Body of pancreas (tissue), 4 donors: ENCODE data around the gene PDE1A. TPM values are rescaled to one million over a fixed set of nuclear protein-coding genes. Genes with fewer than 3 reads are reported as not detected.

Experiments
- ATAC-seq: fragments of 150-250 bp; one replicate; pipeline ENCODE4 v1.9.1; 2016
- DNase-seq, 4 donors: peaks; one replicate each; pipeline ENCODE4 v3.0.0-alpha.2; 2019
- H3K27ac ChIP-seq, 4 donors: fragments of 200-600 bp; sonication (generic); 1 replicate in 3 of 4; 2 replicates in 1 of 4; pipeline versions ENCODE4 v1.5.1 to v1.6.1; 2016 to 2019; ENCODE audit warnings: mild to moderate bottlenecking in 1 of 4, mixed read lengths in 1 of 4, moderate library complexity in 1 of 4
- H3K27me3 ChIP-seq, 2 donors: fragments of 200-600 bp; sonication (generic); one replicate each; pipeline ENCODE4 v1.6.0; 2016; ENCODE audit warnings: mild to moderate bottlenecking in 1 of 2
- H3K36me3 ChIP-seq, 2 donors: fragments of 200-600 bp; sonication (generic); replicated peaks in 1 of 2; 2 replicates each; pipeline ENCODE4 v1.5.1; 2016; ENCODE audit warnings: low read depth in 2 of 2; ENCODE audit not compliant: insufficient read depth in 1 of 2
- H3K4me1 ChIP-seq: fragments of 200-600 bp; sonication (generic); one replicate; pipeline ENCODE4 v1.6.0; 2016
- H3K4me3 ChIP-seq, 2 donors: fragments of 200-600 bp; sonication (generic); 1 replicate in 1 of 2; 2 replicates in 1 of 2; pipeline ENCODE4 v1.5.1; 2016 to 2019
- H3K9me3 ChIP-seq, 3 donors: fragments of 200-600 bp; sonication (generic); 1 replicate in 2 of 3; 2 replicates in 1 of 3; pipeline ENCODE4 v1.5.1; 2016
- CTCF ChIP-seq, 7 experiments: fragments of 450-650 bp in 4 of 7; fragments of 200-600 bp in 3 of 7; sonication (generic) in 3 of 7; IDR thresholded peaks; one replicate each; pipeline ENCODE4 v1.5.1; 2016 to 2019; ENCODE audit warnings: antibody characterized with exemption in 7 of 7
- POLR2A ChIP-seq, 3 donors: fragments of 450-650 bp; IDR thresholded peaks; one replicate each; pipeline ENCODE4 v1.6.1; 2016; ENCODE audit warnings: antibody characterized with exemption in 3 of 3, mild to moderate bottlenecking in 2 of 3
- WGBS, 2 donors: methylation state at CpG; one replicate each; pipeline ENCODE4 v1.1.5; 2017; 5-methylcytosine and 5-hydroxymethylcytosine counted together
- intact Hi-C: fragments of 100-400 bp; cut with DNase I; formaldehyde crosslinking; loops from one replicate; pipeline ENCODE4 v1.15.1; 2023
- total RNA-seq, 2 donors: library from RNA; depleted of rRNA; stranded (reverse); fragments of >200 nt; gene quantifications; one replicate each; pipeline ENCODE4 v1.1.0, GENCODE V29; 2016

Gene PDE1A
- total RNA-seq, 2 donors from 2014 or later = 4.0 to 4.2 TPM

- H3K4me1 ChIP-seq = no peaks in the 10 kb centered on the region
- ATAC-seq (no peak), DNase-seq (no peak)
- H3K9me3 ChIP-seq = no peaks in the 10 kb centered on the region
- 77 to 78% methylated on average over 4 of the region's 4 CpGs for WGBS, 2 donors
- TF ChIP-seq CTCF (IDR thresholded peaks at IDR 0.05) = no peak
- no peak for TF ChIP-seq POLR2A (IDR thresholded peaks at IDR 0.05)
- H3K36me3 ChIP-seq = no peaks in the 10 kb centered on the region
- intact Hi-C loops = no loop called here
- no peak overlapping the region for H3K27ac ChIP-seq
- H3K27me3 ChIP-seq = no peaks in the 10 kb centered on the region
- no peak overlapping the region for H3K4me3 ChIP-seq
Observed at GRCh38 chr2:182319556-182320505, 107.0 kb downstream of the PDE1A start.

GRCh38 chr2:182318466-182319220 is 108.2 kb downstream of the PDE1A start:
- H3K36me3 ChIP-seq = no peaks in the 10 kb centered on the region
- no peak for ATAC-seq
- TF ChIP-seq POLR2A (IDR thresholded peaks at IDR 0.05) (no peak), CTCF (IDR thresholded peaks at IDR 0.05) (no peak)
- H3K4me1 ChIP-seq = no peaks in the 10 kb centered on the region
- H3K9me3 ChIP-seq = no peaks in the 10 kb centered on the region
- no peak for DNase-seq
- H3K27ac ChIP-seq = no peak overlapping the region
- H3K4me3 ChIP-seq = no peak overlapping the region
- no peaks in the 10 kb centered on the region for H3K27me3 ChIP-seq
- 35 to 46% methylated on average over 3 of the region's 3 CpGs for WGBS, 2 donors
- intact Hi-C loops = no loop called here

- Histone ChIP-seq H3K4me3 (no peak overlapping the region), H3K27me3 (no peaks in the 10 kb centered on the region), H3K9me3 (no peaks in the 10 kb centered on the region), H3K36me3 (no peaks in the 10 kb centered on the region), H3K27ac (no peak overlapping the region), H3K4me1 (no peaks in the 10 kb centered on the region)
- WGBS, 2 donors = 41 to 51% methylated on average over 2 of the region's 2 CpGs
- intact Hi-C loops = no loop called here
- ATAC-seq (no peak), DNase-seq (no peak)
- TF ChIP-seq POLR2A (IDR thresholded peaks at IDR 0.05) = no peak
- no peak for TF ChIP-seq CTCF (IDR thresholded peaks at IDR 0.05)
Observed at GRCh38 chr2:182316950-182317349, 109.9 kb downstream of the PDE1A start.

GRCh38 chr2:182302972-182303371 is 123.9 kb downstream of the PDE1A start:
- no peak for TF ChIP-seq CTCF (IDR thresholded peaks at IDR 0.05)
- H3K36me3 ChIP-seq = no peaks in the 10 kb centered on the region
- no peak overlapping the region for H3K27ac ChIP-seq
- H3K9me3 ChIP-seq = no peaks in the 10 kb centered on the region
- H3K4me1 ChIP-seq = no peaks in the 10 kb centered on the region
- 49 to 52% methylated on average over 2 of the region's 2 CpGs for WGBS, 2 donors
- DNase-seq = no peak
- no peak overlapping the region for H3K4me3 ChIP-seq
- ATAC-seq = no peak
- intact Hi-C loops = no loop called here
- H3K27me3 ChIP-seq = no peaks in the 10 kb centered on the region
